Stromal cell of bone marrow (primary cell): ENCODE results near the gene LCE2B.

ENCODE experiments used
- DNase-seq: peaks from one replicate; pipeline ENCODE4 v3.0.0-alpha.2; 2012; ENCODE audit warnings: low read depth

The LCE2B gene

DNA sequence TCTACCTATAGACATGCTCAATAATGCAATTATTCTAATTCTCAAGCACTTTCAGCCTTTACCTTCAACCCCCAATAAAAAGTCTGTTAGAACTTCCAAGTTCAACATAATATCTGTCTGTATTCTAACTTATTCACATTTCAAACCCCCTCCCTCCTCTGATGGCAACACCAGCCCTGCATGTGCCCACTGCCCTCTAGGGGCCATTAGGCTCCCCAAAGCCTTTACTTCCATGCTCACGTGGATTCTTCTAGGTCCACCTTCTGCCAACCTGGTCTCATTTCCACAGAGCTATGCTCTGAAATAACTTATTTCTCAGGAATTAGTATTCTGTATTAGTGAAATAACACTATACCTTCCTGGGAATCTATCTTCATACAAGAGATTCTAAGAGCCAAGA, 49.7 kb downstream of the LCE2B start:
- no peak for DNase-seq
